HepG2 (cell line): ENCODE data around the gene USP28. TPM values are rescaled to one million over a fixed set of nuclear protein-coding genes. Genes with fewer than 3 reads are reported as not detected.

Experiments
- ATAC-seq: fragments of 200-7000 bp; cut with Tn5 transposase; 3 replicates; pipeline ENCODE4 v1.9.1; 2020; ENCODE audit warnings: mild to moderate bottlenecking, moderate library complexity
- BruUV-seq: library from RNA; stranded (reverse); fragments of 400-500 nt; replicated peaks from 2 replicates; lab custom pipeline; 2021; lab: Mats Ljungman, UMichigan
- CTCF ChIA-PET: fragments of 300-600 bp; formaldehyde crosslinking; extraction: SDS; loops from one replicate; lab custom pipeline; 2021; ENCODE audit warnings: low total read pairs, inconsistent platforms, low intra/inter-chr PET ratio; lab: Yijun Ruan, JAX
- POLR2A ChIA-PET: fragments of 350-600 bp; sonication (Branson Sonifier 250); formaldehyde crosslinking; loops from one replicate; lab custom pipeline; 2020; ENCODE audit warnings: antibody characterized with exemption, inconsistent platforms; lab: Yijun Ruan, JAX
- DNase-seq: peaks from one replicate; pipeline ENCODE4 v3.0.0-alpha.2; 2015; ENCODE audit warnings: low spot score
- FAIRE-seq: peaks from 3 replicates; lab custom pipeline; 2011; peaks lifted over from hg19 to GRCh38; lab: Jason Lieb, UNC
- H2AFZ ChIP-seq: one replicate; pipeline ENCODE4 v1.6.1; 2011; ENCODE audit warnings: low read length, inconsistent platforms
- H3K27ac ChIP-seq: fragments of 300-600 bp; 3 replicates; pipeline ENCODE4 v1.8.0; 2011; ENCODE audit warnings: mixed run types, mild to moderate bottlenecking, mixed read lengths, low read length, inconsistent platforms; ENCODE audit not compliant: insufficient read depth; ENCODE audit errors: extremely low read length
- H3K27me3 ChIP-seq, 2 experiments: fragments of 200-600 bp in 1 of 2; 2 replicates in 1 of 2; 3 replicates in 1 of 2; pipeline versions ENCODE4 v1.6.0 to v1.8.0; 2011; ENCODE audit warnings: low read length in 2 of 2, mild to moderate bottlenecking in 2 of 2, moderate library complexity in 2 of 2, inconsistent platforms in 1 of 2; ENCODE audit not compliant: insufficient read depth in 2 of 2, control insufficient read depth in 1 of 2
- H3K36me3 ChIP-seq, 2 experiments: fragments of 200-600 bp in 1 of 2; replicated peaks in 1 of 2; 2 replicates in 1 of 2; 3 replicates in 1 of 2; pipeline versions ENCODE4 v1.5.1 to v1.8.0; 2011; ENCODE audit warnings: low read length in 2 of 2, inconsistent platforms in 1 of 2; ENCODE audit not compliant: insufficient read depth in 2 of 2, control insufficient read depth in 1 of 2
- H3K4me1 ChIP-seq: 2 replicates; pipeline ENCODE4 v1.5.1; 2012; ENCODE audit warnings: low read length, inconsistent platforms; ENCODE audit not compliant: insufficient read depth
- H3K4me2 ChIP-seq: 2 replicates; pipeline ENCODE4 v1.6.0; 2011; ENCODE audit warnings: low read depth, low read length, inconsistent platforms
- H3K4me3 ChIP-seq, 3 experiments: fragments of 200-600 bp in 1 of 3; sonication (generic), shearing (Covaris generic) in 1 of 3; replicated peaks in 1 of 3; 2 replicates each; pipeline ENCODE4 v1.5.1; 2011 to 2016; ENCODE audit warnings: low read length in 3 of 3, inconsistent platforms in 2 of 3, low read depth in 2 of 3, mild to moderate bottlenecking in 2 of 3, control low read depth in 1 of 3, mixed read lengths in 1 of 3; ENCODE audit not compliant: insufficient read depth in 1 of 3
- H3K79me2 ChIP-seq: one replicate; pipeline ENCODE4 v1.6.1; 2011; ENCODE audit warnings: low read length, inconsistent platforms; ENCODE audit not compliant: insufficient read depth
- H3K9ac ChIP-seq: 2 replicates; pipeline ENCODE4 v1.6.0; 2011; ENCODE audit warnings: mild to moderate bottlenecking, low read depth, low read length, inconsistent platforms; ENCODE audit not compliant: insufficient read depth
- H3K9me3 ChIP-seq: 2 replicates; pipeline ENCODE4 v1.5.1; 2012; ENCODE audit warnings: mild to moderate bottlenecking, low read length
- H4K20me1 ChIP-seq: 2 replicates; pipeline ENCODE4 v1.6.0; 2011; ENCODE audit warnings: inconsistent platforms, mild to moderate bottlenecking, low read length, moderate library complexity; ENCODE audit not compliant: insufficient read depth
- HMG20A ChIP-seq: IDR thresholded peaks from 2 replicates; pipeline ENCODE4 v1.6.1; 2016; ENCODE audit warnings: borderline replicate concordance
- HOXD1 ChIP-seq: sonication (generic); formaldehyde crosslinking; IDR thresholded peaks from 2 replicates; pipeline ENCODE4 v1.5.0; 2020; ENCODE audit warnings: missing genetic modification reagents
- MED1 ChIP-seq: sonication (generic); formaldehyde crosslinking; IDR thresholded peaks from 2 replicates; pipeline ENCODE4 v1.4.0; 2020; ENCODE audit warnings: missing genetic modification reagents
- MTA3 ChIP-seq: sonication (generic); formaldehyde crosslinking; IDR thresholded peaks from 2 replicates; pipeline ENCODE4 v1.4.0; 2020; ENCODE audit warnings: missing genetic modification reagents
- SIN3B ChIP-seq: fragments of 150-350 bp; IDR thresholded peaks from 2 replicates; pipeline ENCODE4 v1.6.1; 2014; ENCODE audit warnings: low read length
- SIX4 ChIP-seq: sonication (generic); formaldehyde crosslinking; IDR thresholded peaks from 2 replicates; pipeline ENCODE4 v1.4.0; 2020; ENCODE audit warnings: missing genetic modification reagents
- SSRP1 ChIP-seq: IDR thresholded peaks from 2 replicates; pipeline ENCODE4 v1.6.1; 2016; ENCODE audit warnings: control low read depth
- ZNF280D ChIP-seq: sonication (generic); formaldehyde crosslinking; IDR thresholded peaks from 2 replicates; pipeline ENCODE4 v1.5.1; 2020; ENCODE audit warnings: mild to moderate bottlenecking, missing genetic modification reagents
- ZNF446 ChIP-seq: sonication (generic); formaldehyde crosslinking; IDR thresholded peaks from 2 replicates; pipeline ENCODE4 v1.5.0; 2020; ENCODE audit warnings: mild to moderate bottlenecking, missing genetic modification reagents
- ZNF512B ChIP-seq: sonication (generic); formaldehyde crosslinking; IDR thresholded peaks from 2 replicates; pipeline ENCODE4 v1.5.1; 2020; ENCODE audit warnings: missing genetic modification reagents, mild to moderate bottlenecking, borderline replicate concordance
- ZNF546 ChIP-seq: sonication (generic); formaldehyde crosslinking; conservative IDR thresholded peaks from 2 replicates; pipeline ENCODE4 v1.8.1; 2023; ENCODE audit warnings: mild to moderate bottlenecking, missing genetic modification reagents
- in situ Hi-C: cut with HindIII; loops from 2 replicates; pipeline ENCODE4 v1.10.0; 2017; ENCODE audit warnings: low pct_unique_long_range_greater_than_20kb; ENCODE audit not compliant: extremely low pct_ligation_motif_present
- intact Hi-C: fragments of 100-400 bp; cut with micrococcal nuclease; formaldehyde crosslinking; loops from one replicate; pipeline ENCODE4 v1.10.0; 2022; ENCODE audit not compliant: unreplicated experiment
- polyA plus RNA-seq, 8 experiments: library from polyadenylated mRNA; depleted of rRNA in 3 of 8; stranded (reverse) in 7 of 8; unstranded in 1 of 8; fragments of >200 nt; fragmentation: Illumina TruSeq in 4 of 8; extraction: Trizol in 4 of 8; gene quantifications; 2 replicates each; pipeline versions ENCODE4 v1.2.1 to v1.2.3, GENCODE V29; 2011 to 2016; ENCODE audit warnings: low read depth in 4 of 8, missing spikeins in 1 of 8, mixed read lengths in 1 of 8; ENCODE audit not compliant: insufficient read depth in 1 of 8
- total RNA-seq, 5 experiments: library from RNA; depleted of rRNA; stranded (reverse); fragments of >200 nt; fragmentation: Illumina TruSeq; extraction: Trizol; gene quantifications; 2 replicates each; pipeline ENCODE4 v1.2.3, GENCODE V29; 2016; ENCODE audit warnings: low read depth in 1 of 5

USP28 gene
- total and polyA plus RNA-seq, 2 of the 13 experiments (the other 11 are each of a cell fraction or from before 2014, with no cell fraction given), result 29.6 to 34.3 TPM

- TF ChIP-seq ZNF512B (CRISPR knock-in tag) (no peak), SSRP1 (CRISPR knock-in tag) (no peak), HMG20A (CRISPR knock-in tag) (no peak), ZNF280D (CRISPR knock-in tag) (no peak)
Measured at GRCh38 chr11:113849713-113850112, 25.7 kb downstream of the USP28 start (continued).

- DNase-seq (no peak), ATAC-seq (no peak), FAIRE-seq (no peak)
- Histone ChIP-seq H3K27me3 (no peaks in the 10 kb centered on the region), H3K4me1 (no peaks in the 10 kb centered on the region), H4K20me1 (no peaks in the 10 kb centered on the region), H3K36me3 (peaks cover 5 to 38% of the 10 kb centered on the region in 2 experiments), H3K4me3 (no peak overlapping the region), H3K9ac (no peak overlapping the region), H2AFZ (no peak overlapping the region), H3K79me2 (no peaks in the 10 kb centered on the region), H3K4me2 (no peak overlapping the region)
- BruUV-seq, result no TSS peak
- in situ Hi-C loops, result no loop called here
- CTCF ChIA-PET, result no interaction called here
- intact Hi-C loops, result no loop called here
- no peak for TF ChIP-seq MED1
- TF ChIP-seq SIN3B, result no peak
- no peak for TF ChIP-seq HOXD1 (CRISPR knock-in tag)
- TF ChIP-seq SIX4 (CRISPR knock-in tag), result no peak
- TF ChIP-seq MTA3 (CRISPR knock-in tag), result no peak
- TF ChIP-seq ZNF446 (CRISPR knock-in tag), result no peak
- TF ChIP-seq ZNF546 (CRISPR knock-in tag), result no peak
- TF ChIP-seq, all 625 proteins: peak for 0
- POLR2A ChIA-PET, result no interaction called here
- Histone ChIP-seq H3K9me3 (no peaks in the 10 kb centered on the region), H3K27ac (no peak overlapping the region)
Measured at GRCh38 chr11:113847580-113847979, 27.8 kb downstream of the USP28 start.
